NB4 (cell line): ENCODE data around the gene TAF1C.

ENCODE experiments used
- MYC ChIP-seq: IDR thresholded peaks from 2 replicates; pipeline ENCODE4 v1.6.1; 2011; ENCODE audit warnings: low read depth, low read length
- POLR2A ChIP-seq: IDR thresholded peaks from 2 replicates; pipeline ENCODE4 v1.6.1; 2011; ENCODE audit warnings: mild to moderate bottlenecking; ENCODE audit not compliant: insufficient read length; ENCODE audit errors: extremely low read depth
- TF ChIP-seq, protein P1 (sequence below): IDR thresholded peaks from one replicate; pipeline ENCODE4 v1.5.1; 2012; ENCODE audit warnings: low read depth, low read length

DNA sequence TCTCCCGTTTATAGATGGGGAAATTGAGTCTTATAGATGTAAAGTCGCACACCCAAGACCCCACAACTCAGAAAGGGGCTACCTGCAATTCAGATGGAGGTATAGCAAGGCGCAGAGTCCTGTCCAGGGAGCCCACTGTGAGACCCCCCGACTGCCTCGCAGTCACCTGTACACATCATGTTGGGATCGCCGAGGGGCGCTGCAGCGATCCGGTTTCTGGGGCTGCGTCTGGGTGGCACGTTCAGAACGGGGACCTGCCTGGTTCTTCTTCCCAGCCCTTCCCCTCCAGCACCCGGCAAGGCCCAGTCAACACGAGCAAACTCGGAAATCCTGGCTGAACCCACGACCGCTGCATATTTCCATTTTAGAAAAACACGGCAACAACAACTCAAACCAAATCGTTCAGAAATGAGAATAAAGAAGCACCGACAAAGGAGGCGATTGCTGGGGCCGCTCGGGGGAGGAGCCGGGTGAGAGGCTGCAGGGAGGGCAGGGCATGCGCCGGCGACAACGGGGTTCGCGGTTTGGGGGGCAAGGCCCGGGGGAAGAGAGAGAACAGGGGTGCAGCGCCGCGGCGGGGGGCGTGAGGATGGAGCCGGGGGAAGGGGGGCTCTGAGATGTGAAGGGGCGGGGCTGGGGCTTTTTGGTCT, 42.5 kb downstream of the TAF1C start:
- TF ChIP-seq, protein P1, sequence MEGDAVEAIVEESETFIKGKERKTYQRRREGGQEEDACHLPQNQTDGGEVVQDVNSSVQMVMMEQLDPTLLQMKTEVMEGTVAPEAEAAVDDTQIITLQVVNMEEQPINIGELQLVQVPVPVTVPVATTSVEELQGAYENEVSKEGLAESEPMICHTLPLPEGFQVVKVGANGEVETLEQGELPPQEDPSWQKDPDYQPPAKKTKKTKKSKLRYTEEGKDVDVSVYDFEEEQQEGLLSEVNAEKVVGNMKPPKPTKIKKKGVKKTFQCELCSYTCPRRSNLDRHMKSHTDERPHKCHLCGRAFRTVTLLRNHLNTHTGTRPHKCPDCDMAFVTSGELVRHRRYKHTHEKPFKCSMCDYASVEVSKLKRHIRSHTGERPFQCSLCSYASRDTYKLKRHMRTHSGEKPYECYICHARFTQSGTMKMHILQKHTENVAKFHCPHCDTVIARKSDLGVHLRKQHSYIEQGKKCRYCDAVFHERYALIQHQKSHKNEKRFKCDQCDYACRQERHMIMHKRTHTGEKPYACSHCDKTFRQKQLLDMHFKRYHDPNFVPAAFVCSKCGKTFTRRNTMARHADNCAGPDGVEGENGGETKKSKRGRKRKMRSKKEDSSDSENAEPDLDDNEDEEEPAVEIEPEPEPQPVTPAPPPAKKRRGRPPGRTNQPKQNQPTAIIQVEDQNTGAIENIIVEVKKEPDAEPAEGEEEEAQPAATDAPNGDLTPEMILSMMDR = peak; percentile 33
- TF ChIP-seq POLR2A (no peak), MYC (no peak)
